ENCODE data around the gene AP2B1. TPM values are rescaled to one million over a fixed set of nuclear protein-coding genes. Genes with fewer than 3 reads are reported as not detected.

The AP2B1 gene
- polyA plus RNA-seq, 1 donor (not counting 4 experiments of a cell fraction or from before 2014, with no cell fraction given): 189 TPM

- Histone ChIP-seq H3K4me2 (ENCODE audit: control insufficient read depth, extremely low read depth, insufficient read depth, low read depth, low read length) (no peak overlapping the region), H3K36me3 (ENCODE audit: control insufficient read depth in 2 of 2, extremely low read depth in 1 of 2, insufficient read depth in 2 of 2, low read length in 2 of 2) (peaks cover 15 to 35% of the 10 kb centered on the region in 2 experiments), H4K20me1 (ENCODE audit: control insufficient read depth, extremely low read depth, insufficient read depth, low read length) (peaks cover 3% of the 10 kb centered on the region), H3K27me3 (ENCODE audit: control insufficient read depth, extremely low read depth, insufficient read depth, low read length) (no peaks in the 10 kb centered on the region), H3K4me3 (ENCODE audit: control insufficient read depth in 2 of 3, extremely low read depth in 1 of 3, insufficient read depth in 2 of 3, low read depth in 1 of 3, low read length in 3 of 3) (no peak overlapping the region), H3K9me1 (ENCODE audit: control insufficient read depth, extremely low read depth, insufficient read depth, low read length) (no peaks in the 10 kb centered on the region), H3K27ac (ENCODE audit: control insufficient read depth, insufficient read depth, low read length) (no peak overlapping the region), H2AFZ (ENCODE audit: control insufficient read depth, low read length) (no peak overlapping the region), H3K4me1 (ENCODE audit: control insufficient read depth, extremely low read depth, insufficient read depth, low read length) (no peaks in the 10 kb centered on the region), H3K79me2 (ENCODE audit: control insufficient read depth, insufficient read depth, low read length) (peaks cover 20% of the 10 kb centered on the region), H3K9me3 (ENCODE audit: control insufficient read depth, low read depth, low read length) (no peaks in the 10 kb centered on the region), H3K9ac (ENCODE audit: control insufficient read depth, extremely low read depth, insufficient read depth, low read length) (no peak overlapping the region)
- TF ChIP-seq CTCF (optimal IDR thresholded peaks at IDR 0.05 in 1 of 3, IDR thresholded peaks at IDR 0.05 in 1 of 3, conservative IDR thresholded peaks at IDR 0.05 in 1 of 3; ENCODE audit: extremely low read depth in 1 of 3, insufficient read depth in 2 of 3, low read length in 3 of 3) (peak; percentile 36 to 51 (median 50)), EZH2 (IDR thresholded peaks at IDR 0.05; ENCODE audit: low read length) (no peak)
- dilution Hi-C loops (cut with MboI; ENCODE audit: extremely low pct_ligation_motif_present, low sequenced_read_pairs): no loop called here
- no peak for DNase-seq (ENCODE audit: low read depth, low spot score)
- FAIRE-seq: no peak
Observed at GRCh38 chr17:35612924-35613521, 25.9 kb downstream of the AP2B1 start.

- H4K20me1 ChIP-seq (ENCODE audit: control insufficient read depth, extremely low read depth, insufficient read depth, low read length): peaks cover 3% of the 10 kb centered on the region
Observed at GRCh38 chr17:35614810-35615209, 27.7 kb downstream of the AP2B1 start.

More at GRCh38 chr17:35614810-35615209, 27.7 kb downstream of the AP2B1 start:
- Histone ChIP-seq H3K9me1 (ENCODE audit: control insufficient read depth, extremely low read depth, insufficient read depth, low read length) (no peaks in the 10 kb centered on the region), H3K27me3 (ENCODE audit: control insufficient read depth, extremely low read depth, insufficient read depth, low read length) (no peaks in the 10 kb centered on the region), H3K4me2 (ENCODE audit: control insufficient read depth, extremely low read depth, insufficient read depth, low read depth, low read length) (no peak overlapping the region), H3K27ac (ENCODE audit: control insufficient read depth, insufficient read depth, low read length) (no peak overlapping the region), H3K4me1 (ENCODE audit: control insufficient read depth, extremely low read depth, insufficient read depth, low read length) (no peaks in the 10 kb centered on the region), H3K79me2 (ENCODE audit: control insufficient read depth, insufficient read depth, low read length) (peaks cover 20% of the 10 kb centered on the region), H3K9me3 (ENCODE audit: control insufficient read depth, low read depth, low read length) (no peaks in the 10 kb centered on the region), H3K9ac (ENCODE audit: control insufficient read depth, extremely low read depth, insufficient read depth, low read length) (no peak overlapping the region), H3K4me3 (ENCODE audit: control insufficient read depth in 2 of 3, extremely low read depth in 1 of 3, insufficient read depth in 2 of 3, low read depth in 1 of 3, low read length in 3 of 3) (no peak overlapping the region), H3K36me3 (ENCODE audit: control insufficient read depth in 2 of 2, extremely low read depth in 1 of 2, insufficient read depth in 2 of 2, low read length in 2 of 2) (peaks cover 10 to 26% of the 10 kb centered on the region in 2 experiments), H2AFZ (ENCODE audit: control insufficient read depth, low read length) (no peak overlapping the region)
- no peak for DNase-seq (ENCODE audit: low read depth, low spot score)
- TF ChIP-seq CTCF (optimal IDR thresholded peaks at IDR 0.05 in 1 of 3, IDR thresholded peaks at IDR 0.05 in 1 of 3, conservative IDR thresholded peaks at IDR 0.05 in 1 of 3; ENCODE audit: extremely low read depth in 1 of 3, insufficient read depth in 2 of 3, low read length in 3 of 3) (no peak), EZH2 (IDR thresholded peaks at IDR 0.05; ENCODE audit: low read length) (no peak)
- dilution Hi-C loops (cut with MboI; ENCODE audit: extremely low pct_ligation_motif_present, low sequenced_read_pairs): no loop called here
- FAIRE-seq: no peak
